SJSA1 (cell line): ENCODE data around the gene RNF150. TPM values are rescaled to one million over a fixed set of nuclear protein-coding genes. Genes with fewer than 3 reads are reported as not detected.

Experiments used
- DNase-seq, 2 experiments: peaks; one replicate each; pipeline ENCODE4 v3.0.0-alpha.2; 2015 to 2020; ENCODE audit warnings: low spot score in 2 of 2, low read depth in 1 of 2
- H3K27ac ChIP-seq: fragments of 250-450 bp; sonication (Bioruptor Pico); 2 replicates; pipeline ENCODE4 v1.5.1; 2020; ENCODE audit warnings: mild to moderate bottlenecking, moderate library complexity
- H3K27me3 ChIP-seq: fragments of 250-450 bp; sonication (Bioruptor Pico); replicated peaks from 2 replicates; pipeline ENCODE4 v1.5.1; 2020; ENCODE audit warnings: mild to moderate bottlenecking, moderate library complexity
- H3K36me3 ChIP-seq: fragments of 250-450 bp; sonication (Bioruptor Pico); 2 replicates; pipeline ENCODE4 v1.5.1; 2020; ENCODE audit warnings: mild to moderate bottlenecking
- H3K4me1 ChIP-seq: fragments of 250-450 bp; sonication (Bioruptor Pico); replicated peaks from 2 replicates; pipeline ENCODE4 v1.6.1; 2021; ENCODE audit warnings: mild to moderate bottlenecking
- H3K4me3 ChIP-seq: fragments of 250-450 bp; sonication (Bioruptor Pico); 2 replicates; pipeline ENCODE4 v1.5.1; 2020; ENCODE audit warnings: mild to moderate bottlenecking
- H3K9me3 ChIP-seq: fragments of 250-450 bp; sonication (Bioruptor Pico); replicated peaks from 2 replicates; pipeline ENCODE4 v1.5.1; 2020; ENCODE audit warnings: mild to moderate bottlenecking
- total RNA-seq: library from RNA; depleted of rRNA; stranded (reverse); fragments of >200 nt; shearing (Covaris generic); gene quantifications from 2 replicates; pipeline ENCODE4 v1.2.3, GENCODE V29; 2014

The RNF150 gene
- total RNA-seq, 1 experiment from 2014 or later: 6.7 TPM

DNA sequence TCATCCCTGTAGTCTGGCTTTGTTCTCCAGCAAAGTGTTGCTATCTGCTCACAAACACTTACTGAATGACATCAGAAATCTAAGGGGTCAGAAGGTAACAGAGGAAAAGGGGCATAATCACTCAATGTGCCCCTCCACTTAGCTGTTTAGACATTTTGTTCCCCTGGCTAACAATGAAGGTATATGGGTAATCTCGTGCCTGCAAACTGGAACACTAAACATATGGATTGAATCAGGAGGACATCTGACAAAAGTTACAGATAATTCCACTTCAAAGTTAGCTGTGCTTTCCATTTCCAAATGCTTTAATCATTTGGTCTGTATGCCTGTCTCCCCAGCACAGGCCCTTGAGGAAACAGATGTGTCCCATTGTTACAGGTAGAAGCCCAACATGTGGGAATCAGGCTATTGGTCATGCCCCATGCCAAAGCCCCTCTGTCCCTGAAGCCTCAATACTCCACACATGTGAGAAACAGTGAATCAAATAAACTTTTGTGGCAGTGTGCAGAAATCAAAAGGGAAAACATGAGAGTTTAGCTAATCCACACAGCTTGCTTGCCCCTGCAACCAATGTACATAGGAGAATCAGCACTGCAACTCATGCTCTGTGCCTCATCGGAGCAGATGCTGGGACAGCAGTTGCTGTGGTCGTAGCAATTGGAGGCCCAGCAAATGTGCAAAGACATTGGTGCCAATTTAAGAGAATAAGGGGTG, 111.7 kb downstream of the RNF150 start:
- Histone ChIP-seq H3K4me3 (no peak overlapping the region), H3K4me1 (peaks cover 14% of the 10 kb centered on the region), H3K36me3 (no peaks in the 10 kb centered on the region), H3K27me3 (no peaks in the 10 kb centered on the region), H3K27ac (no peak overlapping the region), H3K9me3 (no peaks in the 10 kb centered on the region)
- no peak for DNase-seq

DNA sequence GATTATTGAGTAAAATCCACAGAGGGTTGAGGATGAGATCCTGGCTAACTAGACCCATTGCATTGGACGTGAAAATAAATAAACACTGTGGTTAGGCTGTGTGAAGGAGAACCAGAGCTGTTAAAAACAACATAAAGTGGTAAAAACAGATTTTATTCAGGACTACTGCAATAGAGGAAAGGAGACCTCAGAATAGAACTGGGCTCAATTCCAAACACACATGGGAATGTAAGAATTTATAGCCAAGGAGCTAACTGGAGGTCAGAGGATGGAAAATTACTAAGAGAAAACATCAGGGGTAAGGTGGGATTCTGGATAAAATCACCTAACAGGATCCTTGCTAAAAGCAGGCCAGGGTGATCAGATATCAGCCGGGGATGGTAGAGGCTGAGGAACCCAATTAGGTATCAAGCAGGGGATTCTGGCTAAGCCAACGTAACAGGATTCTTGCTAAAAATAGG, 112.4 kb downstream of the RNF150 start:
- peak in 1 of 2 experiments; percentile 36 for DNase-seq
- Histone ChIP-seq H3K4me3 (no peak overlapping the region), H3K36me3 (no peaks in the 10 kb centered on the region), H3K9me3 (no peaks in the 10 kb centered on the region), H3K27ac (no peak overlapping the region), H3K27me3 (no peaks in the 10 kb centered on the region), H3K4me1 (peaks cover 14% of the 10 kb centered on the region)

DNA sequence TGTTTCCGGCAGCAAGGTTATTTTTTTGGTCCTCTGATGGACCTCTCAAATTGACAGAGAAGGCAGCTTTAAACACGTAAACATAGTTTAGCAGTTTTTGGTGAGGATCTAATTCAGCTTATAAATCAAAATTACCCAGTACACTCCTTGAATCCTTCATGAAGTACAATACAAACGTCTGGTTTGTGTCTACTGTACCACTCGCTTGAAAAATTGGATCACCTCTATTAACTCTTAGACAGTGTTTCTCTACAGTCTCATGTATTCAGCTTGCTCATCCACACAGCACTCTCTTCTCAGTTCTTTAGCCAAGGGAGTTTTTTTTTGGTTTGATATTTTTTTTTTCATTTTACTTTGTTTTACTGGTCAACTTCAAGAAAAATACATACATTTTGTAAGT, 113.5 kb downstream of the RNF150 start:
- peaks cover 14% of the 10 kb centered on the region for H3K4me1 ChIP-seq
- no peak overlapping the region for H3K4me3 ChIP-seq
- H3K36me3 ChIP-seq: no peaks in the 10 kb centered on the region
- H3K27ac ChIP-seq: no peak overlapping the region
- no peaks in the 10 kb centered on the region for H3K9me3 ChIP-seq
- DNase-seq: no peak
- H3K27me3 ChIP-seq: no peaks in the 10 kb centered on the region

DNA sequence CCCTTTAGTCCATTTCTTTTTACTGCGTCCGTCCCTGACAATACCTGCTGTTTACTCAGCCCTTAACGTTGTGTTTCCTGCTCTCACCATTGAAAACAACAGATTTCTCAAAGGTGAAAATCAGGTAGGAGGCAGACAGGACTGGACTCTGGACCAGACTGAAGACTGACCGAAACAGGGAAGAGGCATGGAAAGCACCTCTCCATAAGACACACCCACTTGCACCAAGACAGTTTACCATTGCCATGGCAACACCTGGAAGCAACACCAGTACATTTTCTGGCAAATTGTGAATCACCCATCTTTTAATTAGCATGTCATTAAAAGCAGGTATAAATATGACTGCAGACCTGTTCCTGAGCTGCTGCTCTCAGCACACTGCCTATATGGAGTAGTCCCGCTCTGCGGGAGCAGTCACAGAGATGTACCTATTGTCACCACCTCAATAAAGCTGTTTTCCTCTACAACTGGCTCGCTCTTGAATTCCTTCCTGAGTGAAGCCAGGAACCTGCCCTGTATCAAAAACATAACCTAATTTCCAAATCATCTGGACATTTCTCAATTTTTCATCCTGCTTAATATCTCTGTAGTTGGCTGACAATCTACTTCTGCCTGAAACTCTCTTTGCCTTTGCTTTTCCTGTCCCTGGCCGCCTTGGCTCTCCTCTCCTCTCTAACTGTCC, 117.0 kb downstream of the RNF150 start:
- H3K4me3 ChIP-seq: no peak overlapping the region
- no peaks in the 10 kb centered on the region for H3K27me3 ChIP-seq
- peaks cover 11% of the 10 kb centered on the region for H3K4me1 ChIP-seq
- no peaks in the 10 kb centered on the region for H3K36me3 ChIP-seq
- no peak for DNase-seq
- no peaks in the 10 kb centered on the region for H3K9me3 ChIP-seq
- H3K27ac ChIP-seq: no peak overlapping the region

DNA sequence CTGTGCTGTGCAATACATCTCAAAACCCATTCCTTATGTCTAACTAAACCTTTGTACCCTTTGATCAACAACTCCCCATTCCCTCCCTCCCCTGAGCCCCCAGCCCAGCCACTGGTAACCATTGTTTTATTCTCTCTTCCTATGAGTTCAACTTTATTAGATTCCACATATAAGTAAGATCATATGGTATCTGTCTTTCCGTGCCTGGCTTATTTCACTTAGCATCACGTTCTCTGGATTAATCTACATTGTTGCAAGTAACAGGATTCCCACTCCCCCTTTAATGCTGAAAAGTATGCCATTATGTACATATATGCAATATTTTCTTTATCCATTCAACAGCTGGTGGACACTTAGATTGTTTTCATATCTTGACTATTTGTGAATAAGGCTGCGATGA, 119.4 kb downstream of the RNF150 start:
- Histone ChIP-seq H3K27ac (no peak overlapping the region), H3K36me3 (no peaks in the 10 kb centered on the region), H3K4me3 (no peak overlapping the region), H3K4me1 (no peaks in the 10 kb centered on the region), H3K9me3 (no peaks in the 10 kb centered on the region), H3K27me3 (no peaks in the 10 kb centered on the region)
- DNase-seq: no peak

DNA sequence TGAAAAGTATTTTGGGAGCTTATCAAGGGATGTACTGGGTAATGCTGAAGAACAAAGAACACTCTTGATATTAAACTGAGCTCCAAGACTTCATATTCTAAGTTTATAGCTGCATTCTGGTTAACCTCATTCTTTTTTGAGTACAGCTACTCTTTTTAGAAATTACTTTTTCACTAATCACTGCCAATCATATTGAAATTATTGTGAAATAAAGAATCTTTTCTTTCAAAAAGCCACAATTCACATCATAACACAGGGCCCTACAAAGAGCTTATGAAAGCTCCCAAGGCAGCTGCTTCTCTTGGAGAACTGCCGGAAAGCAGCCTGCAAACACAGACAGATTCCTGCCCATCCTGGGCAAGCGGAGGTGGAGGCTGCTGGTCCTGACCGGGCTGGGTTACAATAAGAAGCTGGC, 121.4 kb downstream of the RNF150 start:
- Histone ChIP-seq H3K36me3 (no peaks in the 10 kb centered on the region), H3K27me3 (no peaks in the 10 kb centered on the region), H3K9me3 (no peaks in the 10 kb centered on the region), H3K4me3 (no peak overlapping the region), H3K27ac (no peak overlapping the region), H3K4me1 (no peaks in the 10 kb centered on the region)
- no peak for DNase-seq

DNA sequence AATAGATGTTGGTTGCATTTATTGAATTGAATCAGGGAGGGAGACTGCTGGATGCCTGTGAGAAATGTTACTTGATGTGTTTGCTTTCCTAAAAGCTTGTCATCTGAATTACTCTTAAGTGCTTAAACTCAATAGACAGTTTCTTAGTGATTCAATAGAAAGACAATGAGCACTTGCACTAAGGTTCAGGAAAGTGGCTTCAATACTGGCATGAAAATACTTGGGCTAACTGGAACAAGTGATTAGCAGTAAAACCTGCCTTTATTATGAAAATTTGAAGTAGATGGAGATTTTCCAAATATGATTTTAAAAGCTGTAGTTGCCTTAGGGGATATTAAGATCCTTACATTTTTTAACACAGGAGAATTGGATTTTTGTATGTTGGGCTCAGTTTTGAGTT, 123.3 kb downstream of the RNF150 start:
- no peak overlapping the region for H3K27ac ChIP-seq
- DNase-seq: no peak
- no peaks in the 10 kb centered on the region for H3K4me1 ChIP-seq
- no peaks in the 10 kb centered on the region for H3K9me3 ChIP-seq
- H3K27me3 ChIP-seq: no peaks in the 10 kb centered on the region
- H3K36me3 ChIP-seq: no peaks in the 10 kb centered on the region
- no peak overlapping the region for H3K4me3 ChIP-seq

DNA sequence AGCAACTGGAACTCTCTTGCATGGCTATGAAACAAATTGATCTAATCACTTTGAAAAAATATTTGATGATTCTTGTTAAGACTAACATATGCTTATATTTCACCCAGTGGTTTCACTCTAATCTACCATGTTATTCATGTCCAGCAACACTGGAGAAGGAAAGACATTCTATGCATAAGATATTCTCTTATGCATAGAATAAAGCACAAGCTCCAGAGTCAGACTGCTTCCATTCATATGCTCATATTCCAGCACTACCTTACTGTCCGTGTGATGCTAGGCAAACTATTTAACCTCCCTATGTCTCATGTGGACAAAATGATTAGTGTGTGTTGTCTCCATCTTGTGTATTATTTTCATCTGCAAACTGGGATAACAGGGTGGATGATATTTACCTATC, 124.1 kb downstream of the RNF150 start:
- DNase-seq: no peak
- no peaks in the 10 kb centered on the region for H3K36me3 ChIP-seq
- H3K4me1 ChIP-seq: no peaks in the 10 kb centered on the region
- no peaks in the 10 kb centered on the region for H3K9me3 ChIP-seq
- no peak overlapping the region for H3K27ac ChIP-seq
- no peaks in the 10 kb centered on the region for H3K27me3 ChIP-seq
- H3K4me3 ChIP-seq: no peak overlapping the region

DNA sequence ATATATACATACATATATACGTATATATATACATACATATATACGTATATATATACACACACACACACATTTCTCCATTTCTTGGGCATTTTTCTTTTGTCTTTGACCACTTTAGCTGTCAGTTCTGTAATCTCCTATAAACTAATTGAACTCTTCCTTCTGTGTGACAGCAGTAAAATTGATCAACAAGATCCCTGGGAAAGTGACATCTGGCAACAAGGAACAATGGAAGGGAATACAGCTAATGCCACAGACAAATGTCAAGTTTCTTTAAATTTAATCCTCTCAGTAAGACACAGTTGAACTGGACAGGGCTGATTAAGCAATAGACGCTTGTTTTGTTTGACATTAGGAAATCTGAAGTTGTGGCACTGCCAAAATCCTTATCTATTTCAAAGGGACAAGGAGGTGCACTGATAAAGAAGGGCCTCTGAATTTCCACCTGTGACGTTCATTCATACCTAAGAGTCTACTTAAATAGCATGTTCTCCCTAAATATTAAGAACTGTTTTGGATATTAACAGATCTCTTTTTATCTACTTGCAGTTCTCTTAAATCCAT, 126.9 kb downstream of the RNF150 start:
- no peaks in the 10 kb centered on the region for H3K9me3 ChIP-seq

DNA sequence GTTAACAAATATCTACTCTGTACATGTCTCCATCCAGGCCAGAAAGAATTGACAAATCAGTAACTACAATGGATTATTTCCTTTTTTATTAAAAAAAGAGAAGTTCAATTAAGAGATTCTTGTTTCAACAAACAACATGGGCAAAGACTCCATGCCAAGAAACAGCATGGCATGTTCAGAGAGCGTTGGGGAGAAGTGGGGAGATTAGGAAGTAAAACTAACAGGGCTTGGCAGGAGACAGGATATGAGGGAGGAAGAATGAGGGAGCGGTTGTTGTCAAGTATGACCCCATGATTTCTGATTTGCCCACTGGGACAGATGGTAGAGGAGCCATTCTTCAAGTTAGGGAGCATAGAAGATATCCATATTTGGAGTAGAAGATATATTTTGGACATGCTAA, 128.4 kb downstream of the RNF150 start:
- Histone ChIP-seq H3K27ac (no peak overlapping the region), H3K4me3 (no peak overlapping the region), H3K4me1 (no peaks in the 10 kb centered on the region), H3K36me3 (no peaks in the 10 kb centered on the region), H3K9me3 (no peaks in the 10 kb centered on the region), H3K27me3 (no peaks in the 10 kb centered on the region)
- DNase-seq: no peak

More for the DNA sequence above, 126.9 kb downstream of the RNF150 start:
- Histone ChIP-seq H3K4me3 (no peak overlapping the region), H3K27me3 (no peaks in the 10 kb centered on the region), H3K27ac (no peak overlapping the region), H3K4me1 (no peaks in the 10 kb centered on the region), H3K36me3 (no peaks in the 10 kb centered on the region)
- DNase-seq: no peak

DNA sequence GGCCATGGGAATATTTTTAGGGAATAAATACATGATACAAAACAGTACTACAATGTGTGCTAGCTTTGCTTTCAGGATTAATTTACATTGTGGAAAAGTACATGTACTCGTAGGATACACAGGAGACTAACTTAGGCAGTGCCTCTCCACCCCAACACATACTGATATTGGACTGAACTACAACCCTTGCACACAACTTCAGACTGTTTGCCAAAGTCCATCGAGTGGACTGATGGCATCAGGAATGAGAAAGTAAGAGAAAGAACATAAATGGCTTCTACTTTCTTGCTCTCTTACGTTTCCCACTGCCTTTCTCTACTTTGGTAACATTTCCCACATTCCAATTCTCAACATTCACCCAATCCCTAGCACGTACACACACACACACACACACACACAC, 130.1 kb downstream of the RNF150 start:
- no peak for DNase-seq
- no peak overlapping the region for H3K4me3 ChIP-seq
- H3K9me3 ChIP-seq: no peaks in the 10 kb centered on the region
- no peak overlapping the region for H3K27ac ChIP-seq
- no peaks in the 10 kb centered on the region for H3K27me3 ChIP-seq
- no peaks in the 10 kb centered on the region for H3K4me1 ChIP-seq
- no peaks in the 10 kb centered on the region for H3K36me3 ChIP-seq

DNA sequence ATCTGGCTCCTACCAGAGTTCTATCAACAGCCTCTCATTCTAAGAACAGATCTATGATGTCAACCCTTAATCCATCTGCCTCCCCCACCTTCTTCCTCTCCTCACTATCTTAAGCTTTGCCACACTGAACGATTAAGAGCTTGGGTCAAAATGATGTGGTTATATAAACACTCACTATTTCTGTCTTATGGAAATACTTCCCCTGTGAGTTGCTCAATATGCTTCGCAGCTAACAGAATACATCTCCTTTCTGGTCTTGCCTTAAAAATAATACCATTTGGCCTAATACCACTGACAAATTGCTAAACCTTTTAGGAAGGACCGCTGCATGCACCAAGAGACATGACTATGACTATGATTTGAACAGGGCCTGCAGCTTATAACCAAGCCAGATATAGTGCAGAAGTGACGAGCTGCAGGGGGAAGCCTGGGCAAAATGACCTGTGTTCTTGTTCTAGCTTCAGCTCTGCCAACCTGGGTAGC, 130.9 kb downstream of the RNF150 start:
- Histone ChIP-seq H3K4me1 (no peaks in the 10 kb centered on the region), H3K27me3 (no peaks in the 10 kb centered on the region), H3K36me3 (no peaks in the 10 kb centered on the region), H3K27ac (no peak overlapping the region), H3K9me3 (no peaks in the 10 kb centered on the region), H3K4me3 (no peak overlapping the region)
- DNase-seq: no peak

DNA sequence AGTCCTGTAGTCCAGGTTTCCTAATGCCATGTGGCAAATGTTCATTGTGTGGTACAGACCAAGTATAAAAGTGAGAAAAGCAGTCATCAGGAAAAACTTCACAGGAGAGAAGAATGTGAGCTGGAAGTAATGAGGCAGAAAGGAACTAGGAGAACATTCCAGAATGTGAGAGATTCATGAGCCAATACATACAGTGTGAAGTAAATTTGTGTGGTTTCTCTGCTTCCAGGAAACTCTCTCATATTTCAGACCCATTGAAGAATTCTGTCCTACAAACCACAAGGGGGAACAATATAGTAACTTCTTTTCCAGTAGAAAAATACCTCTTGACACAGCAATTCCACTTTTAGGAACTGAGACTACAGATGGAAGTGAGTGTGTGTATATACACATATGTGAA, 136.5 kb downstream of the RNF150 start:
- Histone ChIP-seq H3K4me1 (no peaks in the 10 kb centered on the region), H3K27me3 (no peaks in the 10 kb centered on the region), H3K27ac (no peak overlapping the region), H3K9me3 (no peaks in the 10 kb centered on the region; the same call in 1 of the 2 replicates), H3K4me3 (no peak overlapping the region), H3K36me3 (no peaks in the 10 kb centered on the region)
- peak in 1 of 2 experiments; percentile 17 for DNase-seq

DNA sequence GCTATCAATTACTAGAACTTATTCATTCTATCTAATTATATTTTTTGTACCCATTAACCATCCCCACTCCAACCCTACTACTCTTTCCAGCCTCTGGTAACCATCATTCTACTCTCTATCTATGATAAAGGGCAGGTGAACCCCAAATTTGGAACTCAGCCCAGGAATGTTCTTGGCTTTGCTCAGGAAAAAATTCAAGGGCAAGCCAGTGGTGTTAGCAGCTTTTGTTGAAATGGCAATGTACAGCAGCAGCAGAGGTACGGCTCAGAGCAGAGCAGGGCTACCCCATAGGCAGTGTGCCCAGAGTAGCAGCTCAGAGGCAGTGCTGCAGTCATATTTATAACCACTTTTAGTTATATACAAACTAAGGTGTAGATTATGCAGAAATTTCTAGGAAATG, 138.2 kb downstream of the RNF150 start:
- Histone ChIP-seq H3K27me3 (no peaks in the 10 kb centered on the region), H3K4me3 (no peak overlapping the region), H3K27ac (no peak overlapping the region), H3K4me1 (no peaks in the 10 kb centered on the region), H3K36me3 (no peaks in the 10 kb centered on the region), H3K9me3 (no peaks in the 10 kb centered on the region; the same call in 1 of the 2 replicates)
- DNase-seq: no peak
